ENCODE data around the gene BMP5. TPM values are rescaled to one million over a fixed set of nuclear protein-coding genes. Genes with fewer than 3 reads are reported as not detected.

The BMP5 gene
- total RNA-seq, 1 experiment from 2014 or later: not detected

DNA sequence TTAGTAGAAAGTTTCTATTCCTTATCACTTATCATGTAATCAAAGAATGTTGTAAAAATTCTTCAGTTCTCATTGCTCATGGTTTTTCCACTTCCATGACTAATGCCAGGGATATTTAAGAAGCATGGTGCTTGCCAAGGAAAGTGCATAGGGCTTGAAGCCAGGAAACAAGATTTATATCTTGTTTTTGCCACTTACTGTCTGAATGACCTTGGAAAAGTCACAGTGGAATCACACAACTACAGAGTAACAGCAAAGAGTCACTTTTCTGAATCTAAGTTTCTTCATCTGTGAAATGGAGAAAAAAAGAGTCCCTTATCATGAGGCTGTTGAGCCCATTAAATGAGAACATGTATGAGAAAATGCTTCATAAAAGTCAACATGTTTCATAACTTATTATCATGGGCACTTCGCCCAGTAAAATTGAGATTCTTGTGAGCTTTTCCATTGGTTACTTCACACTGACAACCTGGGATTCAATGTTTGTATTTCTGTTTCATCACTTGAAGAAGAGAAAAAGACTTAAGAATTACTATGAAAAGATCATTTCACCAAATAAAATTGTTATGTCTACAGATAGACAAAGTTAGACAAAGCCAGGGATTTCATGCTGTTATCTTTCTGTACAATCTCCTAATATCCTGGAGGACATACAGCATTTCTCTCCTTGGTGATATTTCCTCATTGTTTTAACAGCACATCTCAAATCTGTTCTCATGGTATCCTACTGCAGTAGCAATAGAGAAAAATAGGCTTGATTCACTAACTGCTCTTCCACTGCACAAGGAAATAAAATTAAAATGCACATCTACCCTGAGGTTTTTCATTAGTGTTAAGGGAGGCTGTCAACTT lies 7.6 kb upstream of the BMP5 start:
- in situ Hi-C loops (cut with HindIII; ENCODE audit: low pct_unique_long_range_greater_than_20kb, low sequenced_read_pairs): no loop called here
- peak; percentile 70 for DNase-seq (ENCODE audit: low read depth)

DNA sequence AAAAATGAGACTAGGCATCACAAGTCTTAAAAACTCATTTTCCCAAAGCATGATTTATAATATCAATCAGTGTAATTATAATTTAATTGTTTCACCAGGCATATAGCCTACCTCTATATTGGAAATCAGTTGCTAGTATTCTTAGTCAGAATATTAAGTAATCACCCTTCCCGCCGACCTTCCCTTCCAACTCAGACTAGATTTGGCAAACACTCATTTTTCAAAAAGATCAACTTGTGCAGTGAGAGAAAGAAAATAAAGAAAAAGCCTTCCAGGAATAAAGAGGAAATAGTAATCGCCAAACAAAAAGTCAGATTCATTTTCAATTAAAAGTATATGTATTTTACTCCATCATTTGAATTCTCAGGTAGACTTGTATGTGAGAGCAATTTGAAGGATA lies 1.9 kb upstream of the BMP5 start:
- in situ Hi-C loops (cut with HindIII; ENCODE audit: low pct_unique_long_range_greater_than_20kb, low sequenced_read_pairs): no loop called here
- DNase-seq (ENCODE audit: low read depth): no peak

DNA sequence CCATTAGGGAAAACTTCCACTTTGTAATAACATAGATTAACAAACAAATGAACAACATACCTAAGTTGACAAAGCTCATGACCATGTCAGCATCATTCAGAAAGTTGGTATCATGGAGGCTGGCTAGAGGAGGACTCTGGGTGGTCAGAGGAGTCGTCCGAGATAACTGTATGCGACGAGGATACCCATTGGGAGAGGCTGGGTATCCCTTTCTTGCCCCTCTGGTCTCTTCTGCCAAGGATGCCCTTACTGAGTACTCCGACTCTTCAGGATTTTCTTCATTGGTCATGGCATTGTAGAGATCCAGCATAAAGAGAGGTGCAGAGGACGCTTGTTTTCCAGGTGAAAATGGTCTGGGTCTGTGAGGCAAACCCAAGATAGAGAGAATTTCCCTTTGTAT lies 1.1 kb downstream of the BMP5 start:
- no peak for DNase-seq (ENCODE audit: low read depth)
- in situ Hi-C loops (cut with HindIII; ENCODE audit: low pct_unique_long_range_greater_than_20kb, low sequenced_read_pairs): no loop called here

- DNase-seq (ENCODE audit: low read depth): no peak
- in situ Hi-C loops (cut with HindIII; ENCODE audit: low pct_unique_long_range_greater_than_20kb, low sequenced_read_pairs): no loop called here
These were observed 2.5 kb downstream of the BMP5 start for GRCh38 chr6:55872866-55873265.

- in situ Hi-C loops (cut with HindIII; ENCODE audit: low pct_unique_long_range_greater_than_20kb, low sequenced_read_pairs): no loop called here
- no peak for DNase-seq (ENCODE audit: low read depth)
These were observed 5.1 kb downstream of the BMP5 start for GRCh38 chr6:55870181-55870813.

GRCh38 chr6:55869674-55870073 lies 5.7 kb downstream of the BMP5 start:
- DNase-seq (ENCODE audit: low read depth): no peak
- in situ Hi-C loops (cut with HindIII; ENCODE audit: low pct_unique_long_range_greater_than_20kb, low sequenced_read_pairs): no loop called here

GRCh38 chr6:55868771-55869479 lies 6.5 kb downstream of the BMP5 start:
- peak; percentile 98 for DNase-seq (ENCODE audit: low read depth)

GRCh38 chr6:55868176-55868575 lies 7.2 kb downstream of the BMP5 start:
- in situ Hi-C loops (cut with HindIII; ENCODE audit: low pct_unique_long_range_greater_than_20kb, low sequenced_read_pairs): no loop called here
- DNase-seq (ENCODE audit: low read depth): no peak

More at GRCh38 chr6:55868771-55869479, 6.5 kb downstream of the BMP5 start:
- in situ Hi-C loops (cut with HindIII; ENCODE audit: low pct_unique_long_range_greater_than_20kb, low sequenced_read_pairs): no loop called here

DNA sequence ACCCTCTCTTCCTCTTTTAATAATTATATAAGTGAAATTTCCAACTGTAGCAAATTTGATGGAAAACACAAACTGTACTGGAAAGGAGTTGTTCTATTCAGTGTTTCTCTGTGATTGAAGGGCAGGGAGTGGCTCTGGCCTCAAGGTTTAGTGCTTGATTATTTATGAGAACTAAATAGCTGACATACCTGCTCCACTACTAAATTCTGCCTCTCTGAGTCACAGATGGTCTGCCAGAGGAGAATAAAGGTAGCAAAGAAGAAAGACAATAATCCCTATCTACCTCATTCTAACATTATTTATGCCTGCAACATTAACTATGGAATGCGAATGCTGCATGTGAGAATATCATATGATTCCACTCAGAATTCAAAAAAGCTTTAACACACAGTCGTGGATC lies 9.3 kb downstream of the BMP5 start:
- DNase-seq (ENCODE audit: low read depth): peak; percentile 63
- in situ Hi-C loops (cut with HindIII; ENCODE audit: low pct_unique_long_range_greater_than_20kb, low sequenced_read_pairs): no loop called here

GRCh38 chr6:55853008-55854001 lies 22.1 kb downstream of the BMP5 start:
- no peak for DNase-seq (ENCODE audit: low read depth)
- in situ Hi-C loops (cut with HindIII; ENCODE audit: low pct_unique_long_range_greater_than_20kb, low sequenced_read_pairs): no loop called here

DNA sequence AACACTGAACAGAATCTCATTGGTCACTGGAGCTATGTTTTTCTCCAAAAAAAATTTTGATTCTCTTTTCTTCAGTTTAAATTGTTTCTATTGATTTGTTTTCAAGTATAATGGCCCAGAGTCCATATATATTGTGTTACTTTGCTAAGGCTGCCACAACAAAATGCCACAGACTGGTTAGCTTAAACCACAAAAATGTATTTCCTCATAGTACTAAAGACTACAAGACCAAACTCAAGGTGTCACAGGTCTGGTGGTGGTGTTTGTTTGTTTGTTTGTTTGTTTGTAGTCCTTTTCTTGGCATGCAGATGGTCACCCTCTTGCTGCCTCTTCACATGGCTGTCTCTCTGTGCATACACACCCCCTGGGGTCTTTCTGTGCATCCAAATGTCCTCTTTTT lies 34.0 kb downstream of the BMP5 start:
- DNase-seq (ENCODE audit: low read depth): no peak
- in situ Hi-C loops (cut with HindIII; ENCODE audit: low pct_unique_long_range_greater_than_20kb, low sequenced_read_pairs): no loop called here

DNA sequence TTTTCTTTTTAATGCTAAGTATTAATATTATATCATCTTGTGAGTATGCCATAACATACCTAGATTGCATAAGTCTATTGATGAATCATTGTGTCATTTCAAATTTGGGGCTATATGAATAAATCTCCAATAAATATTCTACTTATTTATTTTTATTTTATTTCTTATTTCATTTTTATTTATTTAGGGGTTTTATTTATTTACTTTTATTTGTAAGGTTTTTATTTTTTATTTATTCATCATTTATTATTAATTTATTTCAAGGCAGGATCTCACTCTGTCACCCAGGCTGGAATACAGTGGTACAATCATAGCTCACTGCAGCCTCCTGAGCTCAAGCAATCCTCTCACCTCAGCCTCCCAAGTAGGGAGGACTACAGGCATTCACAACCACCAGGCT lies 36.3 kb downstream of the BMP5 start:
- DNase-seq (ENCODE audit: low read depth): no peak
- in situ Hi-C loops (cut with HindIII; ENCODE audit: low pct_unique_long_range_greater_than_20kb, low sequenced_read_pairs): no loop called here

DNA sequence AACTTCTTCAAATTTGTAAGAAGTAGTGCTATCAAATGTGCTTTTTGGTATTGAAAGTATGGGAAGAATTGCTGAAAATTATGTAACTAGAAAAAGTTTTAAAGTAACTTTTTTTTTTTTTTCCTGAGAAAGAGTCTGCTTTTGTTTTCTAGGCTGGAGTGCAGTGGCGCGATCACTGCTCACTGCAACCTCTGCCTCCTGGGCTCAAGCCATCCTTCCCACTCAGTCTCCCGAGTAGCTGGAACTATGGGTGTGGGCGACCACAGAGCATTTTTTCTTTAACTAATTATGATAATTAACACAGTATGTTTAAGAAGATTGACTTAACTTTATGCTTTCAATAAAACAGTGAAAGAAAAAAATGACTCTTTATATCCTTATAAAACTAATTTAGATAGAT lies 38.4 kb downstream of the BMP5 start:
- no peak for DNase-seq (ENCODE audit: low read depth)
- in situ Hi-C loops (cut with HindIII; ENCODE audit: low pct_unique_long_range_greater_than_20kb, low sequenced_read_pairs): no loop called here

- DNase-seq (ENCODE audit: low read depth): no peak
- in situ Hi-C loops (cut with HindIII; ENCODE audit: low pct_unique_long_range_greater_than_20kb, low sequenced_read_pairs): no loop called here
These were observed 38.9 kb downstream of the BMP5 start for GRCh38 chr6:55836481-55836880.

- in situ Hi-C loops (cut with HindIII; ENCODE audit: low pct_unique_long_range_greater_than_20kb, low sequenced_read_pairs): no loop called here
These were observed 40.2 kb downstream of the BMP5 start for GRCh38 chr6:55835220-55835619.

GRCh38 chr6:55833284-55833683 lies 42.1 kb downstream of the BMP5 start:
- no peak for DNase-seq (ENCODE audit: low read depth)
- in situ Hi-C loops (cut with HindIII; ENCODE audit: low pct_unique_long_range_greater_than_20kb, low sequenced_read_pairs): no loop called here

More at GRCh38 chr6:55835220-55835619, 40.2 kb downstream of the BMP5 start:
- no peak for DNase-seq (ENCODE audit: low read depth)

DNA sequence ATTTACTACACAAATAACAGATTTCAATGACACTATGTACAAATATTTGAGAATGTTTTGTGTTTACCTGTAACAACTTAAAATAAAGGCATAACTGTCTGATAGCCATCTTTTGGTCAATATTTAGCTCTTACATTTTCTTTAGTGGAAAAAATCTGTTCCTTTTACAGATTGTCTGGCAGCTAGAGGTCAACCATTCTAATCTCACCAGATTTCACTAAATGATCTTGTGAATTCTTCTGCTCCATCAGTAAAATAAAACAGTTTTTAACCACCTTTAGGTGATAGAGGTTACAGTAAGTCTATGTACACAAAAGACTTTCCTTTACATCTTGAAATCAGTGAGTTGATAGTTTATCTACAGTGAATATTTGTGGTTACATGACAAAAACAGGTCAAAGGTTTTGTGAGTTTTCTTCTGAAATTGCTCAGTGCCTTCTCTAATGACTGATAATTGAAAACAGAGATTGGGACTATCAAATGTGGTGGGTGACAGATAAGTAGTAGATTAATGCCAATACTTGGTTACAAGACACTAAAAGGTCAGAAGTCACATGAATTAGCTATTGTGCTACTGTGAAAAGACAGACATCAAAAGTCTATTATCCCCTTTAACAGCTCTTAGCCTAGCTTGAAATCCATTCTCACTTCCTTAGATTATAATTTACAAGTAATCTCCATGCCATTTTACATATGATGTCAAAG lies 47.4 kb downstream of the BMP5 start:
- DNase-seq (ENCODE audit: low read depth): peak; percentile 33
- in situ Hi-C loops (cut with HindIII; ENCODE audit: low pct_unique_long_range_greater_than_20kb, low sequenced_read_pairs): no loop called here
